HPDE6-E6E7 (cell line): ENCODE data around the gene MCF2L.

Experiments used
- DNase-seq: peaks from one replicate; pipeline ENCODE4 v3.0.0; 2011; ENCODE audit warnings: missing footprints; ENCODE audit errors: extremely low spot score

The MCF2L gene

DNA sequence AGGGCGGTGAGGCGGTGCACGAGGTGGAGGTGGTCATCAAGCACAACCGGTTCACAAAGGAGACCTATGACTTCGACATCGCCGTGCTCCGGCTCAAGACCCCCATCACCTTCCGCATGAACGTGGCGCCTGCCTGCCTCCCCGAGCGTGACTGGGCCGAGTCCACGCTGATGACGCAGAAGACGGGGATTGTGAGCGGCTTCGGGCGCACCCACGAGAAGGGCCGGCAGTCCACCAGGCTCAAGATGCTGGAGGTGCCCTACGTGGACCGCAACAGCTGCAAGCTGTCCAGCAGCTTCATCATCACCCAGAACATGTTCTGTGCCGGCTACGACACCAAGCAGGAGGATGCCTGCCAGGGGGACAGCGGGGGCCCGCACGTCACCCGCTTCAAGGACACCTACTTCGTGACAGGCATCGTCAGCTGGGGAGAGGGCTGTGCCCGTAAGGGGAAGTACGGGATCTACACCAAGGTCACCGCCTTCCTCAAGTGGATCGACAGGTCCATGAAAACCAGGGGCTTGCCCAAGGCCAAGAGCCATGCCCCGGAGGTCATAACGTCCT is 180.0 kb downstream of the MCF2L start:
- DNase-seq: no peak
